Stimulated activated CD4-positive, alpha-beta T cell treated with anti-CD3 and anti-CD28 coated beads, Interleukin-4, amount 100 ng/mL, for 1 hour (primary cell): ENCODE measurements around the gene NEB.

Experiments
- DNase-seq: peaks from one replicate; pipeline ENCODE4 v3.0.0-alpha.2; 2020

Gene NEB

GRCh38 chr2:151465771-151466170 is 268.5 kb downstream of the NEB start:
- DNase-seq: no peak

- no peak for DNase-seq
These were observed 274.9 kb downstream of the NEB start for GRCh38 chr2:151459358-151459757.

GRCh38 chr2:151439127-151439526 is 295.1 kb downstream of the NEB start:
- no peak for DNase-seq

GRCh38 chr2:151438506-151438905 is 295.8 kb downstream of the NEB start:
- no peak for DNase-seq

- DNase-seq: no peak
These were observed 296.6 kb downstream of the NEB start for GRCh38 chr2:151437630-151438029.
